ENCODE data around the gene ADAM22.

- TF ChIP-seq CTCF (IDR thresholded peaks at IDR 0.05; ENCODE audit: poor library complexity), result peak; percentile 13
- no peak for TF ChIP-seq EZH2phosphoT487 (IDR thresholded peaks at IDR 0.05; ENCODE audit: low read depth, severe bottlenecking, unreplicated experiment)
- TF ChIP-seq EZH2 (IDR thresholded peaks at IDR 0.05; ENCODE audit: borderline replicate concordance), result no peak
Observed at GRCh38 chr7:87933953-87934698, at the start of gene ADAM22.

All from hepatocyte (in vitro differentiated cells).